Measurements from ENCODE around the gene CLDN1.

- TF ChIP-seq CTCF (IDR thresholded peaks at IDR 0.05; ENCODE audit: borderline replicate concordance, extremely low read depth, low read length, poor library complexity, severe bottlenecking): no peak
- no peak for TF ChIP-seq EZH2 (IDR thresholded peaks at IDR 0.05; ENCODE audit: borderline replicate concordance, low read depth, low read length, severe bottlenecking)
These were observed 40.0 kb upstream of the CLDN1 start for GRCh38 chr3:190362258-190362657.
